ENCODE data around the gene PPP1R3F.

DNA sequence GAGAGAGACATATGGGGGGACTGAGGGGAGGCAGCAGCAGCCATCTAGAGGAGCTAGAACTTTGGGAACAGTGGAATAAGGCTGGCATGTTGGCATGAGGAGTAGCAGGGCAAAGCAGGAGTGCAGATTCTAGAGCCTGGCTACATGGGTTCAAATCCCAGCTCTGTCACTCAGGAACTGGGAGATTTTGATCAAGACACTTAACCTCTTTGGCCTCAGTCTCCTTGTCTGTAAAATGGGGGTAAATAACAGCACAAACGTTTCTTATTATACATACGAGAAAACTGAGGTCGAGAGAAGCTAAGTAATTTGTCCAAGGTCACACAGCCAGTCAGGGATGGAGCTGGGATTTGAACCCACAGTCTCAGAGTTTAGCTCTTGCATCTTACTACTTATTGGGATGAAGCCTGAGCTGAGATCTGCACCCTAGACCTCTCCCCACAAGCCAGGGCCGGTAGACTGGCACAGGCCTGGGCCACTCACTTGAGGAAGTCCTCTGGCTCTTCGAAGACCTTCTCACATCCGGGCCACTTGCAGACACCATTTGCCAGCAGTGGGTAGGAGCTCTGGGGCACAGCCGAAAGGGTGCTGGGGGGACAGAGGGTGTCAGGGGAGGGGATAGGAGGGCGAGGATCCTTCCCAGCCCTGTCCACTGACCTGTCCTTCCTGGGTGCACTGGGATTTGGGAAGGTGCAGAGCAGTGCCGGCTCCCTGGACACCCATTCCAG, 13.2 kb upstream of the PPP1R3F start:
- TF ChIP-seq, protein P1, sequence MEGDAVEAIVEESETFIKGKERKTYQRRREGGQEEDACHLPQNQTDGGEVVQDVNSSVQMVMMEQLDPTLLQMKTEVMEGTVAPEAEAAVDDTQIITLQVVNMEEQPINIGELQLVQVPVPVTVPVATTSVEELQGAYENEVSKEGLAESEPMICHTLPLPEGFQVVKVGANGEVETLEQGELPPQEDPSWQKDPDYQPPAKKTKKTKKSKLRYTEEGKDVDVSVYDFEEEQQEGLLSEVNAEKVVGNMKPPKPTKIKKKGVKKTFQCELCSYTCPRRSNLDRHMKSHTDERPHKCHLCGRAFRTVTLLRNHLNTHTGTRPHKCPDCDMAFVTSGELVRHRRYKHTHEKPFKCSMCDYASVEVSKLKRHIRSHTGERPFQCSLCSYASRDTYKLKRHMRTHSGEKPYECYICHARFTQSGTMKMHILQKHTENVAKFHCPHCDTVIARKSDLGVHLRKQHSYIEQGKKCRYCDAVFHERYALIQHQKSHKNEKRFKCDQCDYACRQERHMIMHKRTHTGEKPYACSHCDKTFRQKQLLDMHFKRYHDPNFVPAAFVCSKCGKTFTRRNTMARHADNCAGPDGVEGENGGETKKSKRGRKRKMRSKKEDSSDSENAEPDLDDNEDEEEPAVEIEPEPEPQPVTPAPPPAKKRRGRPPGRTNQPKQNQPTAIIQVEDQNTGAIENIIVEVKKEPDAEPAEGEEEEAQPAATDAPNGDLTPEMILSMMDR (IDR thresholded peaks at IDR 0.05; ENCODE audit: insufficient read depth, low read length, poor library complexity, severe bottlenecking) = no peak
- no peak for TF ChIP-seq EZH2phosphoT487 (conservative IDR thresholded peaks at IDR 0.05; ENCODE audit: low read length)

Data from SU-DHL-6 (cell line).